H1 (cell line): Measurements from ENCODE around the gene GPSM3. TPM values are rescaled to one million over a fixed set of nuclear protein-coding genes. Genes with fewer than 3 reads are reported as not detected.

ENCODE experiments used
- ASH2L ChIP-seq: fragments of 200-600, 300-600 bp; sonication (generic); IDR thresholded peaks from one replicate; pipeline ENCODE4 v1.7.1; 2017; ENCODE audit warnings: low read length
- BACH1 ChIP-seq: IDR thresholded peaks from 2 replicates; pipeline ENCODE4 v1.6.1; 2012; ENCODE audit warnings: low read length, improper control_type of control experiment
- CBX5 ChIP-seq: fragments of 300-800, 300-1000 bp; sonication (generic); IDR thresholded peaks from 2 replicates; pipeline ENCODE4 v1.7.1; 2016; ENCODE audit warnings: antibody characterized with exemption, low read length, low read depth
- CEBPB ChIP-seq: IDR thresholded peaks from 2 replicates; pipeline ENCODE4 v1.6.1; 2012; ENCODE audit warnings: low read depth, low read length
- CHD1 ChIP-seq: IDR thresholded peaks from 2 replicates; pipeline ENCODE4 v1.6.1; 2012; ENCODE audit warnings: low read depth, low read length, improper control_type of control experiment
- CHD2 ChIP-seq: IDR thresholded peaks from 2 replicates; pipeline ENCODE4 v1.6.1; 2012; ENCODE audit warnings: low read length, improper control_type of control experiment
- E2F6 ChIP-seq: IDR thresholded peaks from 2 replicates; pipeline ENCODE4 v1.6.1; 2012; ENCODE audit warnings: inconsistent platforms
- EGR1 ChIP-seq: IDR thresholded peaks from 2 replicates; pipeline ENCODE4 v1.6.1; 2011; ENCODE audit warnings: low read depth, low read length, borderline replicate concordance
- HDAC2 ChIP-seq, 2 experiments: fragments of 300-600 bp in 1 of 2; sonication (generic) in 1 of 2; IDR thresholded peaks; 2 replicates each; pipeline ENCODE4 v1.6.1; 2011 to 2012; ENCODE audit warnings: low read depth in 2 of 2, low read length in 2 of 2, mild to moderate bottlenecking in 2 of 2, moderate library complexity in 2 of 2, borderline replicate concordance in 1 of 2, inconsistent platforms in 1 of 2
- JUND ChIP-seq: IDR thresholded peaks from 2 replicates; pipeline ENCODE4 v1.6.1; 2011; ENCODE audit warnings: mild to moderate bottlenecking, improper control_type of control experiment, low read length
- KDM4A ChIP-seq: IDR thresholded peaks from one replicate; pipeline ENCODE4 v1.7.1; 2012; ENCODE audit warnings: low read depth, mild to moderate bottlenecking, moderate library complexity, low read length, inconsistent platforms; ENCODE audit not compliant: severe bottlenecking
- KDM5A ChIP-seq: fragments of 200-600 bp; IDR thresholded peaks from 2 replicates; pipeline ENCODE4 v1.7.1; 2012; ENCODE audit warnings: mild to moderate bottlenecking, low read length, inconsistent platforms, mixed read lengths
- MAX ChIP-seq: IDR thresholded peaks from 2 replicates; pipeline ENCODE4 v1.6.1; 2012; ENCODE audit warnings: inconsistent platforms
- NRF1 ChIP-seq: IDR thresholded peaks from 2 replicates; pipeline ENCODE4 v1.6.1; 2011; ENCODE audit warnings: mild to moderate bottlenecking, low read depth, low read length, improper control_type of control experiment
- POLR2A ChIP-seq, 2 experiments: IDR thresholded peaks; 1 replicate in 1 of 2; 2 replicates in 1 of 2; pipeline ENCODE4 v1.6.1; 2011; ENCODE audit warnings: low read depth in 2 of 2, low read length in 2 of 2, mild to moderate bottlenecking in 2 of 2; ENCODE audit errors: control extremely low read depth in 1 of 2
- POU5F1 ChIP-seq: IDR thresholded peaks from 2 replicates; pipeline ENCODE4 v1.6.1; 2011; ENCODE audit warnings: low read depth, mild to moderate bottlenecking, low read length, moderate library complexity
- RAD21 ChIP-seq, 2 experiments: IDR thresholded peaks in 1 of 2; conservative IDR thresholded peaks in 1 of 2; 2 replicates each; pipeline ENCODE4 v1.6.1; 2011; ENCODE audit warnings: low read depth in 2 of 2, low read length in 2 of 2, improper control_type of control experiment in 1 of 2, inconsistent platforms in 1 of 2, mild to moderate bottlenecking in 1 of 2, moderate library complexity in 1 of 2
- RFX5 ChIP-seq: IDR thresholded peaks from 2 replicates; pipeline ENCODE4 v1.6.1; 2011; ENCODE audit warnings: low read depth, low read length, improper control_type of control experiment, borderline replicate concordance
- RNF2 ChIP-seq: fragments of 200-900, 300-1000 bp; sonication (generic); IDR thresholded peaks from 2 replicates; pipeline ENCODE4 v1.7.1; 2016; ENCODE audit warnings: borderline replicate concordance, low read depth, mild to moderate bottlenecking, antibody characterized with exemption, low read length; ENCODE audit not compliant: poor library complexity, severe bottlenecking; ENCODE audit errors: missing control alignments
- SRF ChIP-seq: IDR thresholded peaks from 2 replicates; pipeline ENCODE4 v1.6.1; 2011; ENCODE audit warnings: mild to moderate bottlenecking, low read depth, low read length, moderate library complexity
- TAF1 ChIP-seq: IDR thresholded peaks from 2 replicates; pipeline ENCODE4 v1.6.1; 2011; ENCODE audit warnings: mild to moderate bottlenecking, low read depth, low read length
- USF2 ChIP-seq: IDR thresholded peaks from 2 replicates; pipeline ENCODE4 v1.6.1; 2011; ENCODE audit warnings: low read length, improper control_type of control experiment
- ZNF274 ChIP-seq: IDR thresholded peaks from 2 replicates; pipeline ENCODE4 v1.7.0; 2012; ENCODE audit warnings: low read length, borderline replicate concordance; ENCODE audit errors: extremely low read depth
- polyA plus RNA-seq, 7 experiments: library from polyadenylated mRNA; depleted of rRNA in 3 of 7; stranded (reverse) in 5 of 7; unstranded in 2 of 7; fragments of >200 nt in 5 of 7; fragments of 200-250 nt in 2 of 7; gene quantifications; 1 replicate in 5 of 7; 2 replicates in 1 of 7; 4 replicates in 1 of 7; pipeline versions ENCODE4 v1.2.1 to v1.2.3, GENCODE V29; 2011 to 2013; ENCODE audit warnings: missing spikeins in 2 of 7, mixed read lengths in 2 of 7
- total RNA-seq: library from RNA; stranded (reverse); fragmentation: NEBNext Ultra II Directional; extraction: Animal tissue kit (Norgen Biotek cat#: 25700); gene quantifications from 2 replicates; pipeline ENCODE4 v1.2.1, GENCODE V29; 2021

Gene GPSM3
- total and polyA plus RNA-seq, 2 of the 8 experiments (the other 6 are each of a cell fraction or from before 2014, with no cell fraction given) = 6.6 to 9.8 TPM

- TF ChIP-seq CHD1 (no peak), CBX5 (no peak), NRF1 (no peak), POU5F1 (no peak), POLR2A (IDR thresholded peaks at IDR 0.05; ENCODE audit: control extremely low read depth in 1 of 2, low read depth in 2 of 2, low read length in 2 of 2) (peak; percentile 50 to 63), BACH1 (no peak), ZNF274 (no peak), RFX5 (no peak), USF2 (no peak), TAF1 (peak; percentile 66), CEBPB (no peak), KDM5A (no peak), CHD2 (peak; percentile 74), E2F6 (no peak), MAX (no peak), HDAC2 (IDR thresholded peaks at IDR 0.05; ENCODE audit: borderline replicate concordance in 1 of 2, low read depth in 2 of 2, low read length in 2 of 2) (0 out of 4 replicates have a peak, but pooled peaks of 1 of the 2 experiments have one; percentile 27), RNF2 (no peak), SRF (no peak), KDM4A (no peak), RAD21 (IDR thresholded peaks at IDR 0.05 in 1 of 2, conservative IDR thresholded peaks at IDR 0.05 in 1 of 2; ENCODE audit: low read depth in 2 of 2, low read length in 2 of 2) (no peak), EGR1 (peak; percentile 18; the same call in 1 of the 2 replicates), JUND (no peak), ASH2L (no peak)
Observed at GRCh38 chr6:32175711-32176475, 16.6 kb downstream of the GPSM3 start, which contains the start of gene AGPAT1 (continued).
